A549 (cell line): ENCODE measurements around the gene IDH3B. TPM values are rescaled to one million over a fixed set of nuclear protein-coding genes. Genes with fewer than 3 reads are reported as not detected.
"Not testable (repeated sequence)": the region's sequence is repeated elsewhere in the genome, so short reads cannot be mapped to it uniquely, and the experiment has no call there.

Experiments
- ATAC-seq, 2 experiments: fragments of 200-7000 bp in 1 of 2; fragments of >200 bp in 1 of 2; cut with Nextera tagmentation in 1 of 2; cut with Tn5 transposase in 1 of 2; 3 replicates each; pipeline versions ENCODE4 v1.8.0 to v1.9.1; 2018 to 2020; ENCODE audit warnings: mild to moderate bottlenecking in 1 of 2, moderate library complexity in 1 of 2
- CTCF ChIA-PET: fragments of 300-600 bp; sonication (Branson Sonifier 250); formaldehyde crosslinking; extraction: SDS; loops from one replicate; lab custom pipeline; 2021; ENCODE audit warnings: antibody characterized with exemption, inconsistent platforms; lab: Yijun Ruan, JAX
- POLR2A ChIA-PET: fragments of 350-600 bp; formaldehyde crosslinking; extraction: SDS; loops from one replicate; lab custom pipeline; 2021; ENCODE audit warnings: antibody characterized with exemption, inconsistent platforms; lab: Yijun Ruan, JAX
- DNase-seq, 2 experiments: peaks; one replicate each; pipeline versions ENCODE4 v3.0.0 to v3.0.0-alpha.2; 2011 to 2016; ENCODE audit warnings: low read depth in 1 of 2, low spot score in 1 of 2
- FAIRE-seq: peaks from 2 replicates; lab custom pipeline; 2011; peaks lifted over from hg19 to GRCh38; lab: Jason Lieb, UNC
- H3K27ac ChIP-seq, 2 experiments: fragments of >200 bp; sonication (Bioruptor Twin); formaldehyde crosslinking; 3 replicates each; pipeline ENCODE4 v1.5.1; 2016 to 2017
- H3K4me1 ChIP-seq: fragments of >200 bp; sonication (Bioruptor Twin); formaldehyde crosslinking; 3 replicates; pipeline ENCODE4 v1.6.1; 2016
- H3K4me2 ChIP-seq: fragments of >200 bp; sonication (Bioruptor Twin); formaldehyde crosslinking; 3 replicates; pipeline ENCODE4 v1.6.1; 2016
- H3K4me3 ChIP-seq: fragments of >200 bp; sonication (Bioruptor Twin); formaldehyde crosslinking; 3 replicates; pipeline ENCODE4 v1.5.1; 2016
- H3K9me3 ChIP-seq: fragments of >200 bp; sonication (Bioruptor Twin); formaldehyde crosslinking; 3 replicates; pipeline ENCODE4 v1.6.1; 2016
- ATOH8 ChIP-seq: fragments of 250-450 bp; sonication (Bioruptor Pico); IDR thresholded peaks from 2 replicates; pipeline ENCODE4 v1.5.0; 2020; ENCODE audit warnings: low read depth, mild to moderate bottlenecking, moderate library complexity
- BHLHE40 ChIP-seq: IDR thresholded peaks from 2 replicates; pipeline ENCODE4 v1.6.1; 2012; ENCODE audit warnings: low read depth, low read length, inconsistent platforms
- CBX8 ChIP-seq: fragments of 200-600 bp; sonication (generic); IDR thresholded peaks from 2 replicates; pipeline ENCODE4 v1.6.1; 2016
- CEBPB ChIP-seq, 2 experiments: fragments of >200 bp in 1 of 2; sonication (Bioruptor Twin) in 1 of 2; formaldehyde crosslinking in 1 of 2; IDR thresholded peaks; 2 replicates each; pipeline ENCODE4 v1.6.1; 2012 to 2016
- CHD2 ChIP-seq: fragments of 150-350 bp; IDR thresholded peaks from 2 replicates; pipeline ENCODE4 v1.6.1; 2014; ENCODE audit warnings: low read length; ENCODE audit not compliant: partially characterized antibody
- CHD4 ChIP-seq: fragments of 200-600 bp; sonication (generic); IDR thresholded peaks from 2 replicates; pipeline ENCODE4 v1.6.1; 2016; ENCODE audit warnings: antibody characterized with exemption, mild to moderate bottlenecking, borderline replicate concordance
- EHF ChIP-seq: fragments of 250-450 bp; sonication (Bioruptor Pico); IDR thresholded peaks from 2 replicates; pipeline ENCODE4 v1.5.0; 2020; ENCODE audit warnings: mild to moderate bottlenecking
- FOSB ChIP-seq: fragments of 250-450 bp; sonication (Bioruptor Pico); IDR thresholded peaks from 2 replicates; pipeline ENCODE4 v1.5.0; 2020; ENCODE audit warnings: mild to moderate bottlenecking, moderate library complexity
- FOXS1 ChIP-seq: fragments of 250-450 bp; sonication (Bioruptor Pico); IDR thresholded peaks from 2 replicates; pipeline ENCODE4 v1.5.0; 2020; ENCODE audit warnings: mild to moderate bottlenecking, moderate library complexity
- JUN ChIP-seq, 2 experiments: fragments of >200 bp; sonication (Bioruptor Twin); formaldehyde crosslinking; IDR thresholded peaks; 2 replicates in 1 of 2; 3 replicates in 1 of 2; pipeline ENCODE4 v1.6.1; 2016 to 2017
- MYC ChIP-seq: IDR thresholded peaks from 2 replicates; pipeline ENCODE4 v1.6.1; 2012; ENCODE audit warnings: mild to moderate bottlenecking, inconsistent platforms, low read length, improper control_type of control experiment, borderline replicate concordance
- NR3C1 ChIP-seq: fragments of >200 bp; sonication (Bioruptor Twin); formaldehyde crosslinking; IDR thresholded peaks from 3 replicates; pipeline ENCODE4 v1.6.1; 2017
- PHF8 ChIP-seq: fragments of 200-600 bp; sonication (generic); IDR thresholded peaks from 2 replicates; pipeline ENCODE4 v1.6.1; 2016; ENCODE audit warnings: low read depth, mild to moderate bottlenecking, antibody characterized with exemption, moderate library complexity, borderline replicate concordance
- POLR2AphosphoS2 ChIP-seq: conservative IDR thresholded peaks from 2 replicates; pipeline ENCODE4 v1.6.1; 2012; ENCODE audit warnings: low read length, improper control_type of control experiment, inconsistent platforms
- SREBF2 ChIP-seq: fragments of 450-650 bp; IDR thresholded peaks from 2 replicates; pipeline ENCODE4 v1.6.1; 2014; ENCODE audit warnings: mild to moderate bottlenecking, moderate library complexity
- TFCP2L1 ChIP-seq: fragments of 250-450 bp; sonication (Bioruptor Pico); IDR thresholded peaks from 2 replicates; pipeline ENCODE4 v1.5.0; 2021; ENCODE audit warnings: mild to moderate bottlenecking
- ZFP36 ChIP-seq: fragments of 450-650 bp; IDR thresholded peaks from 2 replicates; pipeline ENCODE4 v1.6.1; 2014; ENCODE audit warnings: borderline replicate concordance; ENCODE audit not compliant: partially characterized antibody
- ZNF302 ChIP-seq: fragments of 250-450 bp; sonication (Bioruptor Pico); IDR thresholded peaks from 2 replicates; pipeline ENCODE4 v1.9.0; 2021; ENCODE audit warnings: inconsistent platforms, mild to moderate bottlenecking, moderate library complexity
- WGBS: methylation state at CpG from one replicate; pipeline ENCODE4 v1.1.6; 2017; ENCODE audit errors: missing lambda C conversion rate; 5-methylcytosine and 5-hydroxymethylcytosine counted together
- polyA plus RNA-seq, 4 experiments: library from polyadenylated mRNA; depleted of rRNA in 3 of 4; stranded (reverse); fragments of >200 nt; fragmentation: RNase III in 1 of 4; extraction: RNeasy Plus Mini Kit Qiagen cat#74134 plus additional on column Dnase treatment in 1 of 4; gene quantifications; 2 replicates in 3 of 4; 3 replicates in 1 of 4; pipeline ENCODE4 v1.2.3, GENCODE V29; 2011 to 2017
- TF ChIP-seq, protein P1 (sequence below): IDR thresholded peaks from 2 replicates; pipeline ENCODE4 v1.6.1; 2012; ENCODE audit warnings: low read depth, borderline replicate concordance

Gene IDH3B
- polyA plus RNA-seq, 2 of the 4 experiments (the other 2 are of a cell fraction): 154 to 200 TPM

DNA sequence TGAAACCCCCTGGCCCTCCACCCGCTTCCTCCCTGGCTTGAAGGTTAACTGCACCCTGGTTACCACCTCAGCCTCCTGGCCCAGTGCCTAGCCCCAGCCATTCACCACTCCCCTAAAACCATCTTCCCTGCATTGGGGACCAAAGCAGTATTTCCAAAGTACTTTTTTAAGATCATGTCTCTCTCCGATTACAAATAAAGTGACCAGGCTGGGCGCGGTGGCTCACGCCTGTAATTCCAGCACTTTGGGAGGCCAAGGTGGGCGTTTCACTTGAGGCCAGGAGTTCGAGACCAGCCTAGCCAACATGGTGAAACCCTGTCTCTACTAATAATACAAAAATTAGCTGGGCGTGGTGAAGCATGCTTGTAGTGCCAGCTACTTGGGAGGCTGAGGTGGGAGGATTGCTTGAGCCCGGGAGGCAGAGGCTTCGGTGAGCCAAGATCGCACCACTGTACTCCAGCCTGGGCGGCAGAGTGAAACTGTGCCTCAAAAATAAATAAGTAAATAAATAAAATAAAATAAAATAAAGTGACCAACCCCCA is 32.0 kb upstream of the IDH3B start:
- FAIRE-seq, H3K4me3 ChIP-seq, POLR2A ChIA-PET, H3K4me1 ChIP-seq, H3K4me2 ChIP-seq, DNase-seq, H3K27ac ChIP-seq, H3K9me3 ChIP-seq, ATAC-seq: not testable (repeated sequence)
- CTCF ChIA-PET: interaction anchor here (0.7 to 1.4 kb wide), 4 partner anchors 9 to 992 kb away, joined by 3 to 4 read pairs (median 4); no protein-coding TSS in a partner anchor
- WGBS: 84% methylated on average over 12 of the region's 12 CpGs

GRCh38 chr20:2695206-2695983 is 31.4 kb upstream of the IDH3B start:
- H3K4me2 ChIP-seq: no peak overlapping the region
- DNase-seq (no peak), FAIRE-seq (no peak), ATAC-seq (no peak)
- no peak overlapping the region for H3K4me3 ChIP-seq
- WGBS: 67% methylated on average over 13 of the region's 13 CpGs
- POLR2A ChIA-PET: no interaction called here
- CTCF ChIA-PET: interaction anchor here (0.7 to 1.3 kb wide), 4 partner anchors 8 to 993 kb away, joined by 3 to 4 read pairs (median 4); no protein-coding TSS in a partner anchor
- H3K27ac ChIP-seq: no peak overlapping the region
- H3K4me1 ChIP-seq: peaks cover 8% of the 10 kb centered on the region; the same call in 1 of the 3 replicates
- TF ChIP-seq MYC: no peak
- H3K9me3 ChIP-seq: no peaks in the 10 kb centered on the region

GRCh38 chr20:2694519-2694918 is 30.5 kb upstream of the IDH3B start:
- TF ChIP-seq SREBF2 (no peak), BHLHE40 (no peak), POLR2AphosphoS2 (no peak), CHD4 (no peak), CBX8 (no peak), EHF (CRISPR knock-in tag) (no peak), FOXS1 (no peak), ZNF302 (CRISPR knock-in tag) (no peak), TFCP2L1 (CRISPR knock-in tag) (no peak)
- Histone ChIP-seq H3K9me3 (no peaks in the 10 kb centered on the region), H3K27ac (no peak overlapping the region), H3K4me1 (peaks cover 8% of the 10 kb centered on the region; the same call in 1 of the 3 replicates), H3K4me2 (no peak overlapping the region), H3K4me3 (no peak overlapping the region)
- DNase-seq (no peak), ATAC-seq (no peak), FAIRE-seq (no peak)
- POLR2A ChIA-PET: interaction anchor here (2.0 kb wide), 1 partner anchor 224 kb away, joined by 5 read pairs; the partner anchor contains the start of gene SNRPB
- CTCF ChIA-PET: interaction anchor here (0.9 to 2.0 kb wide), 4 partner anchors 9 to 58 kb away, joined by 3 to 8 read pairs (median 6); no protein-coding TSS in a partner anchor
- 75% methylated on average over 13 of the region's 13 CpGs for WGBS

GRCh38 chr20:2694008-2694471 is 30.0 kb upstream of the IDH3B start:
- POLR2A ChIA-PET: interaction anchor here (1.3 to 2.0 kb wide), 2 partner anchors 42 to 223 kb away, joined by 4 to 5 read pairs; partner anchors contain the start of genes NOP56 and SNRPB
- Histone ChIP-seq H3K4me3 (peak overlapping the region; percentile 88), H3K9me3 (no peaks in the 10 kb centered on the region), H3K27ac (no peak overlapping the region), H3K4me1 (peaks cover 8% of the 10 kb centered on the region; the same call in 1 of the 3 replicates), H3K4me2 (peak overlapping the region; percentile 90)
- FAIRE-seq (no peak), ATAC-seq (peak in 1 of 2 experiments; percentile 11; a peak in 2 of 6 replicates), DNase-seq (no peak)
- TF ChIP-seq CEBPB (IDR thresholded peaks at IDR 0.05) (no peak), ZFP36 (no peak), FOSB (CRISPR knock-in tag) (no peak), PHF8 (no peak), JUN (IDR thresholded peaks at IDR 0.05) (no peak), NR3C1 (no peak), CHD2 (no peak), ATOH8 (CRISPR knock-in tag) (no peak)
- TF ChIP-seq, protein P1, sequence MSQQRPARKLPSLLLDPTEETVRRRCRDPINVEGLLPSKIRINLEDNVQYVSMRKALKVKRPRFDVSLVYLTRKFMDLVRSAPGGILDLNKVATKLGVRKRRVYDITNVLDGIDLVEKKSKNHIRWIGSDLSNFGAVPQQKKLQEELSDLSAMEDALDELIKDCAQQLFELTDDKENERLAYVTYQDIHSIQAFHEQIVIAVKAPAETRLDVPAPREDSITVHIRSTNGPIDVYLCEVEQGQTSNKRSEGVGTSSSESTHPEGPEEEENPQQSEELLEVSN: no peak
- CTCF ChIA-PET: interaction anchor here (0.6 to 2.0 kb wide), 10 partner anchors 8 to 241 kb away, joined by 3 to 9 read pairs (median 4); no protein-coding TSS in a partner anchor
- 54% methylated on average over 23 of the region's 23 CpGs for WGBS
